Hematopoietic multipotent progenitor cell treated with erythropoietin and hydrocortisone succinate and interleukin-3 and kit ligand, for 17 days (in vitro differentiated cells): ENCODE data around the gene ATP13A3.

Experiments
- DNase-seq: peaks from one replicate; pipeline ENCODE4 v3.0.0-alpha.2; 2015; ENCODE audit warnings: low spot score

Gene ATP13A3

GRCh38 chr3:194439881-194440550, 46.8 kb downstream of the ATP13A3 start:
- DNase-seq: no peak

- DNase-seq: no peak
These were observed 52.3 kb downstream of the ATP13A3 start for GRCh38 chr3:194434503-194434902.

GRCh38 chr3:194431554-194431953, 55.2 kb downstream of the ATP13A3 start:
- DNase-seq: no peak

- DNase-seq: no peak
These were observed 61.4 kb downstream of the ATP13A3 start for GRCh38 chr3:194425399-194425798.

GRCh38 chr3:194424953-194425352, 61.8 kb downstream of the ATP13A3 start:
- DNase-seq: no peak

- no peak for DNase-seq
These were observed 62.4 kb downstream of the ATP13A3 start for GRCh38 chr3:194424373-194424772.

GRCh38 chr3:194423317-194423716, 63.5 kb downstream of the ATP13A3 start:
- no peak for DNase-seq

- DNase-seq: no peak
These were observed 64.6 kb downstream of the ATP13A3 start for GRCh38 chr3:194422188-194422587.

GRCh38 chr3:194418671-194419070, 68.1 kb downstream of the ATP13A3 start:
- DNase-seq: no peak

- DNase-seq: no peak
These were observed 79.4 kb downstream of the ATP13A3 start for GRCh38 chr3:194407423-194407822.

- DNase-seq: no peak
These were observed 81.0 kb downstream of the ATP13A3 start for GRCh38 chr3:194405766-194406165.

GRCh38 chr3:194404365-194405140, 82.2 kb downstream of the ATP13A3 start:
- peak; percentile 67 for DNase-seq

- DNase-seq: no peak
These were observed 84.9 kb downstream of the ATP13A3 start for GRCh38 chr3:194401868-194402329.

- DNase-seq: no peak
These were observed 85.5 kb downstream of the ATP13A3 start for GRCh38 chr3:194401346-194401745.

- no peak for DNase-seq
These were observed 86.9 kb downstream of the ATP13A3 start for GRCh38 chr3:194399874-194400411.

- no peak for DNase-seq
These were observed 87.6 kb downstream of the ATP13A3 start, which contains the start of gene GP5 for GRCh38 chr3:194399166-194399565. GP5 (minus strand) TSS chr3:194399266; CDS start chr3:194398282, 984 bp downstream.

GRCh38 chr3:194397757-194398312, 89.0 kb downstream of the ATP13A3 start:
- DNase-seq: no peak

GRCh38 chr3:194396859-194397756, 89.7 kb downstream of the ATP13A3 start:
- DNase-seq: no peak

- DNase-seq: no peak
These were observed 90.3 kb downstream of the ATP13A3 start for GRCh38 chr3:194396539-194396858.

- DNase-seq: no peak
These were observed 90.8 kb downstream of the ATP13A3 start for GRCh38 chr3:194395778-194396538.

GRCh38 chr3:194395212-194395611, 91.6 kb downstream of the ATP13A3 start:
- DNase-seq: no peak
